ENCODE measurements around the gene TRPV6. TPM values are rescaled to one million over a fixed set of nuclear protein-coding genes. Genes with fewer than 3 reads are reported as not detected.

The TRPV6 gene
- total RNA-seq, 1 donor from 2014 or later: 7.6 TPM

DNA sequence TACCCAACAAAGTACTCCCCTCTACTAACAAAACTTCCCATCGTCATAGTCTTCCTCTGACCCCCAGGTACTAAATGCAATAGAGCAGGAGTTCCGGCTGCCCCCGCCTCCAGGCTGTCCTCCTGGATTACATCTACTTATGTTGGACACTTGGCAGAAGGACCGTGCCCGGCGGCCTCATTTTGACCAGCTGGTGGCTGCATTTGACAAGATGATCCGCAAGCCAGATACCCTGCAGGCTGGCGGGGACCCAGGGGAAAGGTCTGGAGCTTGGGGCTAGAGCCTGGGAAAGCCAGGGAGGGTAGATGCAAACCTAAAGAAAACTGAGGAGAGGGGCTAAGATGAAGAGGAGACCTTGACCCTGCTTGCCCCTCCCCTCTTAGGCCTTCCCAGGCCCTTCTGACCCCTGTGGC, 15.4 kb downstream of the TRPV6 start:
- H3K36me3 ChIP-seq (ENCODE audit: control insufficient read depth, insufficient read depth, low read length): no peaks in the 10 kb centered on the region
- DNase-seq (ENCODE audit: low read depth): no peak
- H3K27me3 ChIP-seq (ENCODE audit: control insufficient read depth, insufficient read depth, low read length): no peaks in the 10 kb centered on the region
- H3K4me3 ChIP-seq (ENCODE audit: low read depth, low read length): no peak overlapping the region
- no peak for TF ChIP-seq CTCF (IDR thresholded peaks at IDR 0.05; ENCODE audit: insufficient read depth, low read length, poor library complexity, severe bottlenecking)

GRCh38 chr7:142869434-142869833, 16.1 kb downstream of the TRPV6 start:
- H3K4me3 ChIP-seq (ENCODE audit: low read depth, low read length): no peak overlapping the region
- no peaks in the 10 kb centered on the region for H3K36me3 ChIP-seq (ENCODE audit: control insufficient read depth, insufficient read depth, low read length)
- TF ChIP-seq CTCF (IDR thresholded peaks at IDR 0.05; ENCODE audit: insufficient read depth, low read length, poor library complexity, severe bottlenecking): no peak
- H3K27me3 ChIP-seq (ENCODE audit: control insufficient read depth, insufficient read depth, low read length): no peaks in the 10 kb centered on the region
- no peak for DNase-seq (ENCODE audit: low read depth)

DNA sequence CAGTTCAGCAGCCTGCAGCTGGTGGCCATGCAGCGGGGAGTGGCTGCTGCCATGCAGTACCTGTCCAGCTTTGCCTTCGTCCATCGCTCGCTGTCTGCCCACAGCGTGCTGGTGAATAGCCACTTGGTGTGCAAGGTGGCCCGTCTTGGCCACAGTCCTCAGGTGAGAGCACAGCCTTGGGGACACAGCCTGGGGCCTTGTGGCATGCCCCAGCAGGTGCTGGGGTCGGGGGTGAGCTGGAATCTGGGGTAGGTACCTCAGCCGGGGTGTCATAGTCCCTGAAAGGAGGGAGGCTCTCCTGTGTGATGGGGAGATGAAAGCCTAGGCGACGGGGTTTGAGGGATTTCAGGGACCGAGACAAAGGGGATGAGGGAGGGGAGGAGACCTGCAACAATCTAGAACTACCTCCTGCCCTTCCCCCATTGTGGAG, 16.5 kb downstream of the TRPV6 start:
- H3K27me3 ChIP-seq (ENCODE audit: control insufficient read depth, insufficient read depth, low read length): no peaks in the 10 kb centered on the region
- TF ChIP-seq CTCF (IDR thresholded peaks at IDR 0.05; ENCODE audit: insufficient read depth, low read length, poor library complexity, severe bottlenecking): no peak
- no peaks in the 10 kb centered on the region for H3K36me3 ChIP-seq (ENCODE audit: control insufficient read depth, insufficient read depth, low read length)
- no peak for DNase-seq (ENCODE audit: low read depth)
- no peak overlapping the region for H3K4me3 ChIP-seq (ENCODE audit: low read depth, low read length)

DNA sequence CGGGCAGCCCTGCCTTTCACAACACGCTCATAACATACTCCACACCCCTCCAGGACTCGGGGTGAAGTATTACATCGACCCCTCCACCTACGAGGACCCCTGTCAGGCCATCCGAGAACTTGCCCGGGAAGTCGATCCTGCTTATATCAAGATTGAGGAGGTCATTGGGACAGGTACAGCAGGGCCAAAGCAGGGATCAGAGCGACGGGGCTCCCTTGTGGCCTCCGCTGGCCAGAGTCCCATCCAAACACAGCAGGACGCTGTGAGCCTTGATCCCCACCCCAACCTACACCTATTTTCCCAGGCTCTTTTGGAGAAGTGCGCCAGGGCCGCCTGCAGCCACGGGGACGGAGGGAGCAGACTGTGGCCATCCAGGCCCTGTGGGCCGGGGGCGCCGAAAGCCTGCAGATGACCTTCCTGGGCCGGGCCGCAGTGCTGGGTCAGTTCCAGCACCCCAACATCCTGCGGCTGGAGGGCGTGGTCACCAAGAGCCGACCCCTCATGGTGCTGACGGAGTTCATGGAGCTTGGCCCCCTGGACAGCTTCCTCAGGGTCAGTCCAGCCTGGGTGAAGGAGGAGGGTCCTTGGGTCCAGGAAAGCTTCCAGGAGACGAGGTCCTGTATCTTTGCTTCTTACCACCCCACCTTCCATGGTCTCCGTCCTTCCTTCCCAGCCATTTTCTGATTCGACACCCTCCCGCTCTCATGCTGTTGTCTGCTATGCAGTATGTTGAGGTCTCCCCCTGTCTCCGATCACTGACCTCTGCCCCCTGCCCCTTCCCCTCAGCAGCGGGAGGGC, 17.2 kb downstream of the TRPV6 start:
- Histone ChIP-seq H3K4me3 (ENCODE audit: low read depth, low read length) (no peak overlapping the region), H3K27me3 (ENCODE audit: control insufficient read depth, insufficient read depth, low read length) (no peaks in the 10 kb centered on the region), H3K36me3 (ENCODE audit: control insufficient read depth, insufficient read depth, low read length) (no peaks in the 10 kb centered on the region)
- DNase-seq (ENCODE audit: low read depth): no peak
- TF ChIP-seq CTCF (IDR thresholded peaks at IDR 0.05; ENCODE audit: insufficient read depth, low read length, poor library complexity, severe bottlenecking): no peak

- DNase-seq (ENCODE audit: low read depth): no peak
- Histone ChIP-seq H3K36me3 (ENCODE audit: control insufficient read depth, insufficient read depth, low read length) (no peaks in the 10 kb centered on the region), H3K27me3 (ENCODE audit: control insufficient read depth, insufficient read depth, low read length) (no peaks in the 10 kb centered on the region), H3K4me3 (ENCODE audit: low read depth, low read length) (no peak overlapping the region)
- no peak for TF ChIP-seq CTCF (IDR thresholded peaks at IDR 0.05; ENCODE audit: insufficient read depth, low read length, poor library complexity, severe bottlenecking)
Measured at GRCh38 chr7:142867398-142868187, 18.0 kb downstream of the TRPV6 start.
